Measurements from ENCODE around the gene GRK5.

GRK5 gene

DNA sequence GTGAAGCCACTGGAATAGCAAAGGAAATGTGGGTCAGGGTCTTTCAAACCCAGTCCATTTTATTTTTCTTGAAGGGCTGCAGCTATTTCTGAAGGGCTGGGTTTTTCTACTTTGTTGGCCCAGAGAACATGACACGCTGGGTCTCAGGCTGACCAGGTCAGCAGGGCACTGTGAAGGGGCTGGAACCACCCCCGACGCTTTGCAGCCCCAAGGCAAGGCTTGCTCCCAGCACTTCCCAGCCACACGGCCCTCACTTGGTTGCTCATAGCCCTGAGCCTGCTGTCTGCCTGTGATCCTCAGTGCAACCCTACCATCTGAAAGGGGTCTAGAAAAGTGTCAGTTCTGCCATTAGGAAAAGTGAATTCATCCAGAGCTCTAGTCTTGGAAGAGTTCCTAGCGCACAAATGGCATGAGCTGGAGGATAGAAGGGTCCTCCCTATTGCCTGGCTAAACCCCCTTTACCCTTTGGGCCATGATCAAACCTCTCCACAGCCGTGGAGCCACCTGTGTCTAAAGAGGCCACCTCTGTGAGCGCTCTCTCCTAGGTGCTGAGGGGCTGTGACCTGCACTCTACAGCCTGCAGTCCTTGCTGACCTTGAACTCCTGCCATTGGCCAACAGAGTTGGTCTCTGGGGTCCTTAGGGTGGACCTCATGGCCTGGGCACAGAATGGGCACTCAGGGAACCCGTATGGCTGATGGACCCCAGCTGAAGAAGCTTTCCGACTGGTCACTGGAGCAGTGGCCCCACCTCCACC lies 203.2 kb downstream of the GRK5 start:
- DNase-seq, result no peak

- no peak for DNase-seq
Observed at GRCh38 chr10:119412244-119413092, 205.1 kb downstream of the GRK5 start.

GRCh38 chr10:119413093-119413453 lies 205.7 kb downstream of the GRK5 start:
- no peak for DNase-seq

DNA sequence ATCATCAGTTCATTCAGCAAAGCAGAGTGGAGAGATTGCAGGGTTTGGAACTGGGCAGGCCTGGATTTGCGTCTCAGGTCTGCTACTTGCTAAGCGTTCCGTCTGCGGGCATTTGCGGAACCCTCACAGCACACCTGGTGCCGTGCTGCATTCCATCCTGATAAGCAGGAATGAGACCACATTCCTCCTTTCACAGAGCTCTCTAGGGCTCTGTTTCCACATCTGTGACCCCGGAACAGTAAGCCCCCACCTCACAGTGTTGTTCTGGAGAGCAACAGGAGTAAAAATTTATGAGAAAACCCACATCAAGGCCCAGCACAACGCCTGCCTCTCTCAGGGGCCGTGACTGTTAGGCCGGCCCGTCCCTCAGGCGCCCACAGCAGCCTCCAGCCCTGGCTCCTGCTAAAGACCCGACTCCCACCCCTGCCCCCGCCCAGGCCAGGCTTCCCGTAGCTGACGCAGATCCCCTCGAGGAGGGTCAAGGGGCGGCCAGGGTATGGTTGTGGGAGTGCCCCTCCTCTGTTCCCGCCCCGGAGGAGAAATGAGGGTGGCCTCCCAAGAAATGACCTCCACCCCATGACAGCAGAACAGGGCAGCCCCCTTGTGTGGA lies 206.2 kb downstream of the GRK5 start:
- DNase-seq, result no peak

GRCh38 chr10:119414081-119414611 lies 206.8 kb downstream of the GRK5 start:
- no peak for DNase-seq

GRCh38 chr10:119415121-119415520 lies 207.8 kb downstream of the GRK5 start:
- DNase-seq, result no peak

- DNase-seq, result no peak
Observed at GRCh38 chr10:119415536-119416503, 208.4 kb downstream of the GRK5 start.

- peak; percentile 95 for DNase-seq
Observed at GRCh38 chr10:119416855-119417254, 209.5 kb downstream of the GRK5 start.

GRCh38 chr10:119417852-119418251 lies 210.5 kb downstream of the GRK5 start:
- no peak for DNase-seq

GRCh38 chr10:119418362-119418761 lies 211.0 kb downstream of the GRK5 start:
- DNase-seq, result no peak

DNA sequence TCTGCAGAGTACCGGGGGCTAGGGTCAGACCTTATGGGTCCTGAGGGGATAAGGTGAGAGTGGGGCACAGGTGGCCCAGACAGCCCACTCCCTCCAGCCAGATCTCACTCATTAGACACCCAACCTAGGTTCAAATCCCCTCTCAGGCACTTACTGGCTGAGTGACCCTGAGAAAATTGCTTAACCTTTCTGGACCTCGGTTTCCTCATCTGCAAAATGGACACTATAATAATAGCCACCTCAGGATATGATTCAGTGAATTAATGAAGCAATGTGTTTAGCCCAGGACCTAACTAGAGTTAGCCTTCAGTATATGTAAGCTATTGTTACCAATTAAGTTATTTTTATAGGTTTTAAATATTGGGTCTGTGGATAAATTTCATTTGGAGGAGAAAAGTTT lies 212.6 kb downstream of the GRK5 start:
- DNase-seq, result no peak

DNA sequence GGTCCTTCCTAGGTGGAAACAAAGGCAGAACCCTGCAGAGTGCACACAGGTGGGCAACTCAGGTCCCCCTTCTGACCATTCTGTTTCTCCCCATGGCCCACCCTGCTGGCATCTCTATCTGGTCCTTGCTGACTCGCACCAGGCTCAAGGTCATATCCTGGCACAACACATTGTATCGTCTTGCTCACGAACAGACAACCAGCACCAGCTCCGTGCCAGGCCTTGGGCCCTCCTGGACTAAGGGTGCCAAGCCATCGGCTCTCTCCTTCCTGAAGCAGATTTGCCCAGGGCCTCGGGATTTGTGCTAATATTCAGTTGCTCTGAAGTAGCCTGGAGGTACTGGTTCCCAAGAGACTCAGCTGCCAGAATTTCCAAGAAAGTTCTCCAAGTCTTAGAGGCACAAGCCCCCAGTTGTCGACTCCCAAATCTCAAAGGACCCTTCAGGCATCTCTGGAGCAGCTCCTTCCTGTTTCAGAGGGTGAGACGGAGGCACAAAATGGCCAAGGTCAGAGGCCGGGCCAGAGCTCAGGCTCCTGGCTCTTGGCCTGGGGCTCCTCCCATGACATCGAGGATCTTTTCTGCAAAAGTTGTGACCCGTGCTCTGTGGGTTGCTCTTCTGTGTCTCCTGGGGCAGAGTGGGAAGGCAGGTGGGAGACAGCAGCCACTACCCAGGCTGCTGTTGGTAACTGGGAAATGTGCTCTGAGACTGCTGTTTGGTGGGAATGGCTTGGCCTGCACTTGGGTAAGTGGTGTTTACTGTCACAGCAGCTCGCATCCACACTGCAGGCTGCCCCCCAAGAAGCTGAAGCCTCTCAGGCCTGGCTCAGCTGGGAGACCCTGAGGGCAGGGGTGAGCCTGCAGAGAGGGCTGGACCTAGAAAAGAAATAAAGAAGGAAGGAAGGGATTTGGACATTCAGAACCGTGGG lies 213.8 kb downstream of the GRK5 start:
- DNase-seq, result no peak

DNA sequence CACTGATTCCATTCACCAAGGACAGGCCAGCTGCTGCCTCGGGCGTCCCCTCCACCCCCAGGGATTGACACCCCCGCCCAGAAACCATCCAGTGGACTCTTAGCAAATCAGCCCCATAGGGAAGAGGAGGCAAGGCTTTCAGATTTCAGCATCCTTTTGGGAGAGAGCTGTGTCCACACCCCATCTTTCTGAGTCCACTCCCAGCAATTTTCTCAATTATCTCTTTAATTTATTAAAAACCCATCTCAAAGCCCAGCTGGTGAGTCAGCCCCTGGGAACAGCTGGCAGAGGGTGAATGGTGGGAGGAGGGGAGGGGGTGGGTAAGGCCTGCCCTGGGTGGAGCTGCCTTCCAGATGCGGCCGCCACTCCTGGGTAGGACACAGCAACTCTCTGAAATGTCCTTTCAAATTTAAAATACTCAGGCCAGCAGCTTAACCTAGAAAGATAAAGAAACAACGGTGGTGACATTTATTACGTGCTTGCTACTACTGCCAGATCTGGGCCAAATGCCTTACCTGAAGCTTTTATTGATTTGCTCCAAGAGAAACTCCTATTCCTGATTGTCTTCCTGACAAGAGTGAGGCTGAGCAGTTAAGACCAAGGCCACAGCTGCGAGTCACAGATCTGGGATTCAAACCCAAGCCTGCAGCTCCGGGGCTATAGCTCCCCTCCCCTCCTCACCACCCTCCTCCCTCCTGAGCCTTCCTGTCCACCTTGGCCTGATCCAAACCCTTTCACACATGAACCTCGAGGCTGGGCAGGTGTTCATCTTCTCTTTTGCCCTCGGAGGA lies 214.7 kb downstream of the GRK5 start:
- no peak for DNase-seq

DNA sequence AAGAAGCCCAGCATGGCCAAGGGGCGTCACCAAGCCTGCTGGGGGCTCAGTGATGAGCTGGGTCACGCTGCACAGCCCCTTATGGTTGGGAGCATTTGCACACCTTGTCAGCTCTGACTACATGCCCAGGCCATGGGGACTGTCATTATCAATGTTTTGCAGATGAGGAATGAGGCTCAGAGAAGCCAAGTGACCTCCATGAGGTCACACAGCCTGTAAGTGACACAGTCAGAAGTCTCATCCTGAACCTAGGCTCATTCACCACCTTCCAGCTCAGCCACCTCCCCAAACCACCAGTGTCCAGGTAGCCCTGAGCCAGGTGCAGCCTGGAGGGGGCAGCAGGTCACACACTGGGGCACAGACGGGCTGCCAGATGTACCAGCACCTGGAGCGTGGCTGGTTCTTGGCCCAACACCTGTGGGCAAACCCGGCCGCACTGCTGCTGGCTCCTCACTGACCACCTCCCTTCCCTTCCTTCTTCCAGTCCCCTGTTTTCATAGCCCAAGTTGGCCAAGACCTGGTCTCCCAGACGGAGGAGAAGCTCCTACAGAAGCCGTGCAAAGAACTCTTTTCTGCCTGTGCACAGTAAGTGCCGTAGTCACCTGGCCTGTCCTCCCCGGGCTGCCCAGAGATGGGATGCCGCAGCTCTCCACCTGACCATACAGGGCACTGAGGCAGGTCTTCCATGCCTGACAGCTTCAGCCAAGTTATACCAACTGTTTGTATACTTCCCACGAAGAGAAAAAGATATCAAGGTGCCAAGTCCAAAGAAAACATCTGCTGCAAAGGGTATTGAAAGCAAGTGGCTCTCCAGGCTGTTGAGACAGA lies 215.5 kb downstream of the GRK5 start:
- no peak for DNase-seq

GRCh38 chr10:119423510-119424257 lies 216.3 kb downstream of the GRK5 start:
- DNase-seq, result no peak

GRCh38 chr10:119424258-119424975 lies 217.0 kb downstream of the GRK5 start:
- DNase-seq, result no peak

DNA sequence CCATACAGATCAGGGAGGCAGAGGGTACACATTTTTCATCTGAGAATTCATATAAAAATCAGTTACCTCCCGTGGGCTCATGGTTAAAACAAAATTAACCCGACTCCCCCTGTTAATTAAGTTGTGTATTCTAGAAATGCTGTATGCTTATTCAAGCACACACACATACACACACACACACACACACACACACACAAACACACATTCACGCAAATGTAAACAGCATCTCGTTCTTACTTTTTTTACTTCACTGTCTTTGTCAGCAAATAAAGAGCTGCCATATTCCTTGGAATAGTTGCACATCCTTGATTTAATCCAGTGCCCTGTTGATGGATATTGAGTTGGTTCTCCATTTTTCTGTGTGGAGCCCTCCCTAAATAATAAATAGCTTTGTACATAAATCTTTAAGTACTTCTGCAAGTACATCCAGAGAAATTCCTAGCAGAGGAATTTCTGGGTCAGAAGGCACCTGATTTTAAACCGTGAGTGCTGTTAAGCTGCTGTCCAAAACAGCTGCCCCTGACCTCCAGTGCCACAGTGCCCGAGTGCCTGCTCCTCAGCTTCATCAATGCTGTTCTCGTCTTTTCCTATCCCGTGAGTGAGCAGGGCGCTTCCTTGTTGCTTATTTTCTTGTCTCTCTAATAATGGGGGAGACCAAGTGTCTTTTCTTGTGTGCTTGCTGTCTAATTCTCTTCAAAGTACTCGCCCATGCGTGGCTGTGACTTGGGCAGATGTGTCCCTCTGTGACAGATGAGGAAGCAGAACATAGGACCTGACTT lies 217.9 kb downstream of the GRK5 start:
- no peak for DNase-seq

Data from 8988T (cell line).